Measurements from ENCODE around the gene ANTXR2.
A peak's percentile ranks its signal among the peaks of the same experiment; 100 is the strongest.

ANTXR2 gene

DNA sequence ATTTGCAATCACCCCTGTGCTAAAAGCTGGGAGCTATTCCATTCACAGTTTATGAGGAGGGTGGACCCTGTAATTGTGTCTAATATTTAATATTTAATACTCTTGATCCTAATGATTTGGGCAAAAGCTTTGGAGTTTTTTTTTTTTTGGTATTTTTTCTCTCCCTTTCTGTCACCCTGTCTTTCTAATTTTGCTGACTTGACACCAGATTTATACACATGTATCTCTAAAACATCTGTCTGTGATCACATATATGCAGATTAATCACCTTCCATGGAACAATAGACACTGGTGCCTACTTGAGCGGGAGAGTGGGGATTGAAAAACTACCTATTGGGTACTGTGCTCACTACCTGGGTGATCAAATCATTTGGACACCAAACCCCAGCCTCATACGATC lies 18.7 kb upstream of the ANTXR2 start:
- DNase-seq = no peak

GRCh38 chr4:80091184-80091583 lies 18.2 kb upstream of the ANTXR2 start:
- no peak for DNase-seq

GRCh38 chr4:80090090-80090489 lies 17.1 kb upstream of the ANTXR2 start:
- DNase-seq = no peak

DNA sequence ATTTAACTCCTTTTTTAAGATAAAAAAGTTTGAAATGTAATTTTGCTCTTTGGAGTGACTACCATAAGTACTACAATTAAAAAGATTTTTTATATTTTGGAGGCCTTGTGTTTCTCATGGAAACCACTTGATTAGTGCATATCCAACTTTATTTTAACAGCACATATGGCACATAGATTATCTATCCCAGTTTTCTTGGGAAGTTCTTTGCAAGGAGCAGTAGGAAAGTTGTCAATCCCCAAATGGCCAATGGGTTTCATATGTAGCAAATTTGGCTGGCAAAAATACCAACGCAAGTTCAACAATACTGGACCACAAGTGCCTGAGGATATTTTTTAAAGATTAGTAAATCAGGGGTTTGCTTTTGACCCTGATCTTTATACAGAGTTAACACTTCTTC lies 15.4 kb upstream of the ANTXR2 start:
- no peak for DNase-seq

- DNase-seq = no peak
Observed at GRCh38 chr4:80086296-80086695, 13.3 kb upstream of the ANTXR2 start.

- no peak for DNase-seq
Observed at GRCh38 chr4:80085081-80085480, 12.1 kb upstream of the ANTXR2 start.

GRCh38 chr4:80082693-80083092 lies 9.7 kb upstream of the ANTXR2 start:
- DNase-seq = no peak

DNA sequence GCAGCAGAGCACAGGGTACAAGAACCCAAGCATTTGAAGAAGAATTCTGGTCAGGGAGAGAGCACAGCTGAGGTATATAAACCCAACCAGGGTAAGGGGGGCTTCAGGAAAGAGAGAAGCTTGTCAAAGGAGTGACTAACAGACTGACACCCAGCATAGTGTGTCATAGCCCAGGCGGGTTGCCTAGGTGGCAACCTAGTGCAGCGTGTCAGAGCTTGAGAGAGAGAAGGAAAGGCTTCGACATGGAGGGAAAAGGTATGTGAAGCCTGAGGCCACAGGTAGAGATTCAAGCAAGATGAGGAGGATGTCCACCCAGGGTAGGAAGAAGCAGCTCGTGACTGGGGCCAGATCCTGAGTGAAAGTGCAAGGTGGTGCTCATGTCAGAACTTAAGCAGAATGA lies 8.5 kb upstream of the ANTXR2 start:
- no peak for DNase-seq

DNA sequence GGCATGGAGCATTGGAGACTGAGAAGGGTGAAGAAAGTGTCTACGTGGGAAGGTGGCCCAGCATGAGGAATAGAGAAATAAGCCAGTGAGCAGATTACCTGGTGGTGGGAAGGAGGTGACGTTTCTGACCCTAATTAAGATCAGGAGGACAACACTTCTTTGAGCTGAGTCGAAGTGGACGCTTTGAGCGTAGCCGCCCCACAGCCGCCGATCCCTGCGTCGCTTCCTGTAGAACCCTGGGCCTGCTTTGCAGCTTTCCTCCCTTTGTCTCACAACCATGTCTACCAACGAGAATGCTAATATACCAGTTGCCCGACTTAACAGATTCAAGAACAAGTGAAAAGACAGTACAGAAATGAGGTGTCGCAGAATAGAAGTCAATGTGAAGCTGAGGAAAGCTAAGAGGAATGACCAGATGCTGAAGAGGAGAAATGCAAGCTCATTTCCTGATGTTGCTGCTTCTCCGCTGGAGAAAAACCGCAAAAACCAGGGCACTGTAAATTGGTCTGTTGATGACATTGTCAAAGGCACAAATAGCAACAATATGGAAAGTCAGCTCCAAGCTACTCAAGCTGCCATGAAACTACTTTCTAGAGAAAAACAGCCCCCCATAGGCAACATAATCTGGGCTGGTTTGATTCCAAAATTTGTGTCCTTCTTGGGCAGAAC lies 6.4 kb upstream of the ANTXR2 start:
- DNase-seq = no peak

DNA sequence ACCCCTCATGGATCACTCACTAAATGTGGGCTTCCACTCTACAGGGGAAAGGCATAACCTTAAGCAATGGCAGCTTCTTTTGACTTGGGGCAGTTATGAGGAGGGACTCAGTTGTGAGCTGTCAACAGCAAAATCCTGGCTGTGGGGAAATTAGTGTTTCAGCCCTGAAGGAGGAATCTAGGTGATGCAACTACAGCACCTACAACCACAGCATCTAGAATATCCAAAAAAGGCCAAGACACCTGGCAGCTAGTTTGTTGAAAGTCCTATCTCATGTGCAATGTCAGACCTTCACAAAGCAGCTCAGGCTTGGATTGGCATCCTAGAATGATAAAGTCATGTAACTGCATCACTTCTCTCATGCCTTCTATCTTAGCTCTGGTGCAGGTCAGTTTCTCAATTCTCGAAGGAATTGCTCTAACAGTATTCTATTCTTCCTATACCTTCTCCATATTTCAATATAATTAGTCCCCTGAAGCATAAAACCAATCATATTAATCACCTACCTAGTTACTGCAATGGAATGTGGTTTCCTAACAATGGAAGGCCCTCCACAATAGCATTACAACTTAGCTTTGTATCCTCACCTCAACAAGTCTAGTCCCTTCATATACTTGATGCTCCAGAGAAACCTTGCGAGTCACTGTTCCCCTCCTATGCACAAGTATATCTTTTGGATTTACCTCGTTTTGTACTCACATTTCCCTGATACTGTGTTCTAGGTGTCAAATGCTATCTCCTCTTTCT lies 5.5 kb upstream of the ANTXR2 start:
- no peak for DNase-seq

DNA sequence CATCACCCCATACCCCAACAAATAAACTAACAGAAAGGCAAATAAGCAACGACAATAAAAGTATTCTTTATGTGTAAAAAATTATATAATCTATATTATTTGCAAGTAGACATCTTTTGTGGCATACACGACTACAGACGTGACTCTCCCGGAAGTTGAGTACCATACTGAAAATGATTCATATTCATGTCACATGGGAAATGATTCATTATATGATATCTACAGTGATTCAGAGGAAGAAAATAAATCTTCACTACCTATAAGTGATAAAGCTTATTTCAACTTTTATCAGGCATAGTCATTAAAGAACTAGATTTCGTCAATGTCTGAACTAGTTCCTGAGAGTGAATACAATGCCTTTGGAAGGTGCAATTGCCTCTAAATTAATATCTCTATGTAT lies 4.6 kb upstream of the ANTXR2 start:
- peak; percentile 35 for DNase-seq

DNA sequence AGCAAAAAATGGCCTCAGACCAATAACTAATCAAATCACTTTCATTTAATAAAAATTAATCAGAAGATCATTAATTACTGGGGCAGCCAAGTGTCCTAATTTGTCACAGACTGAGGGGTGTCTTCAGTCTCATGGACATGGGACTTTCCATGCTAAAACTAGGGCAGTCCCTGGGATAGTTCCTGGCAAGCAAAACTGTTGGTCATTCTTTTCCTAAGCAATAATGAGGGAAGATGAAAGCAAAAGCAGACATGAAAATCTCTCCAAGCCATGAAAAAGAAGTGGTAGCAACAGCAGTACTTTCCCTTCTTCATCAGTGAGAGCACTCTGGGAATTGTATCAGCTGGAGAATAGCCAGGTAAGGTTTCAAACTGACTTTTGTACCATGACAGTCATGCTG lies 3.7 kb upstream of the ANTXR2 start:
- DNase-seq = no peak

- DNase-seq = no peak
Observed at GRCh38 chr4:80075995-80076675, 3.1 kb upstream of the ANTXR2 start.

DNA sequence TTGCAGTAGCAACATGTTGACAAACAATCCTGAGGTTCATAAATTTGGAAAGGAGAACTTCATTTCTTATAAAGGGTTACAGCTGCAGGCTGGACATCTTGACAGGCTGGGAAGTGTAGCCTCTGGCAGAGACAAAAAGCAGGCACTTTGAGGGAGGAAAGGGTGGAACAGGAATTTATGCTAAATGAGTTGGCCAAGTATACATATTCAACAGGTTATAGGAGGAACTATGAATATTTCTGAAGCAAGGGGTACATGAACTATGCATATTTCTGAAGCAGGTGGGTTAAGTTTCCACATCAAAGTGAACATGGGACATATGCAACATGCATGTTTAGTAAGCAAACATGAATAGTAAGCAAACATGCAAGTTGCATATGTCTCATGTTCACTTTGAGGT lies 1.6 kb upstream of the ANTXR2 start:
- no peak for DNase-seq

DNA sequence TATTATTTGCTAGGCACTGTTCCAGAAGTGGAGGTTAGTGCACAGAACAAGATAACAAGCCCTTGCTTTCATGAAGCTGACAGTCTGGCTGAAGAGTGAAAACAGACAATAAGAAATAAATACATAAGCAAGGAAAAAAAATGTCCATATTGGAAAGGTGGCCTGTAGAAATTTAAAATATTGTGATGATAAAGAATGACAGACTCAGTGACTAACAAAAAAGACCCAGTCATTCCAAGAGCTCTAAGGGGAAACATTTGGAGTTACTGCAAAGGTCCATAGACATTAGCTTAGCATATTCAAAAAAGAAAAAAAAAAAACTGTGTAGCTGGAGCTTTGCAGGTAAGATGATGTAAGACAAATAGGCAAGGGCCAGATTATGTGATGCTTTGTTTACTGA lies 1.0 kb upstream of the ANTXR2 start:
- no peak for DNase-seq

DNA sequence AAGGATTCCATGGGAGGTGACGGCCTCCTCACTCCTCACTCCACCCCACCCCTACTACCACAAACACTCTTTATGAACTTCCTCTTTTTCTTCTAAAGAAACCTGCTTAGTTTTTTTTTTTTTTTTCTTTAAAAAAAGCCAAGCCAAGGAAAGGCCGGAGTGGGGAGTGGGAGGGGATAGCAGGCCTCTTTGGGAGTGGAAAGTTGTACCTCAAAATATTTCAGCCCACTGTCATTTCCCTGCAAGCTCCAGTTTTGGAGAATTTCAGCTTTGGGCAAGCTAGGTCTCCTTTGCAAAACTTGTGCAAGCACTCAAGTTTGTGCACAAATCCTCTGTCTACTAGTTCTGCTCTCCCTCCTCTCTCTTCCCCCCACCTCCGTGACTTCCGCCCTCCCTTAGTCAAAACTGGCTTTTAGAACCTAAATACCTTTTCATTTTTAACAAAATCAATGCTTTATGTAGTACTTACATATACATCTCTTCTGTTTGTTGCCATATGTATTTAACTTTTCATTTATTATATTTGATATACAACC lies 512 bp upstream of the ANTXR2 start:
- no peak for DNase-seq

DNA sequence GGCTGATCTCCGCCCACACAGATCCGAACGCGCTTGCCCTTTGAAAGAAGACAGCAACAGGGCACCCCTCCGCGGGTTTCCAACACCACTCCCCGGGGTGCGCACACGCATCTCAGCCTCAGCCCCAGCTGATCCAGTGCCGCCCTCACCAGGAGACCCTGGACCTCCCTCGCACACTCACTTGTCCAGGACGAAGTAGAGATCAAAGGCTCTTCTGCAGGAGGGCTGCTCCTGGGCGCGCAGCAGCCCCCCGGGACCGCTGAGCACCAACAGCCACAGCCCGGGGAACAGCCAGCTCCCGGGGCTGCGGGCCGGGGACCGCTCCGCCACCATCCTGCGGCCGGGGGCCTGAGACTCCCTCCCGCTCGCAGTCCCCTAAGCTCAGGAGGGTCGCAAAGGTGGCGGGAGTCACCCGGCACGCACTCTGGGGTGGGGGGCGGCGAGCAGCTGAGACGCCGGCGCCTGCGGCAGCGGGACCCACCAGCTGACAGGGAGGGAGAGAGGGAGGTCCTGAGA lies 743 bp downstream of the ANTXR2 start:
- peak; percentile 34 for DNase-seq

GRCh38 chr4:80071604-80072227 lies 1.3 kb downstream of the ANTXR2 start:
- no peak for DNase-seq

DNA sequence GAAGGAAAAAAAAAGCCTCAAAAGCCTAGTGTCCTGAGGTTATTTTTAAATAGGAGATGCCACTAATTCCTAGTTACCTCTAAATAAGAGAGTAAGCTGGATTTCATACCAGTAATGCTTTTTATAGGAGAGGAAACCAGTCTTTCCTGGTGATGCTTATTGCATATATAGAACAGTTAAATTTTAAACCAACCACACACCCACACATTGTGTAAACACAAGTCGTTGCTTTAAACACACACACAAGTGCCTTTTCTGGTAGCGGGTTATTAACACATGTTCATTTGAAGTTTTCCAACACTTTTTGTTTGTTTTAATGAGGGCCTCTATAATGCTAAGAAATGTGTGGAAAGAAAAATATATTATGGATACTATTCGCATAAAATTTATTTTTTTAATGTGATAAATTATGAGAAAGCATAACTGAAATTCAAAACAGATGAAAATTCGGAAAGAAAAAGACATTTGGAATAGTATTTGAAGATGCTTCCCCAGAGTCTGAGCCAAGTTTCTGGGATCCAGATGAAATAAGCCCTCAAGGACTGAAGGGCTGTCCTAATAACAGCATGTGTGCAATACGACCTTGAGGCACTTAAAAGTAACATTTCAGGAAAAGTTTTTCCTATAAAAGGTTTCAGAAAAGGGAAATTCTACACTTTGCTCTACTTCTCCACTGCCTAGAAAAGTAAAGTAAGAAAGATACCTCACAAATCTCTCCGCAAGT lies 2.0 kb downstream of the ANTXR2 start:
- no peak for DNase-seq

DNA sequence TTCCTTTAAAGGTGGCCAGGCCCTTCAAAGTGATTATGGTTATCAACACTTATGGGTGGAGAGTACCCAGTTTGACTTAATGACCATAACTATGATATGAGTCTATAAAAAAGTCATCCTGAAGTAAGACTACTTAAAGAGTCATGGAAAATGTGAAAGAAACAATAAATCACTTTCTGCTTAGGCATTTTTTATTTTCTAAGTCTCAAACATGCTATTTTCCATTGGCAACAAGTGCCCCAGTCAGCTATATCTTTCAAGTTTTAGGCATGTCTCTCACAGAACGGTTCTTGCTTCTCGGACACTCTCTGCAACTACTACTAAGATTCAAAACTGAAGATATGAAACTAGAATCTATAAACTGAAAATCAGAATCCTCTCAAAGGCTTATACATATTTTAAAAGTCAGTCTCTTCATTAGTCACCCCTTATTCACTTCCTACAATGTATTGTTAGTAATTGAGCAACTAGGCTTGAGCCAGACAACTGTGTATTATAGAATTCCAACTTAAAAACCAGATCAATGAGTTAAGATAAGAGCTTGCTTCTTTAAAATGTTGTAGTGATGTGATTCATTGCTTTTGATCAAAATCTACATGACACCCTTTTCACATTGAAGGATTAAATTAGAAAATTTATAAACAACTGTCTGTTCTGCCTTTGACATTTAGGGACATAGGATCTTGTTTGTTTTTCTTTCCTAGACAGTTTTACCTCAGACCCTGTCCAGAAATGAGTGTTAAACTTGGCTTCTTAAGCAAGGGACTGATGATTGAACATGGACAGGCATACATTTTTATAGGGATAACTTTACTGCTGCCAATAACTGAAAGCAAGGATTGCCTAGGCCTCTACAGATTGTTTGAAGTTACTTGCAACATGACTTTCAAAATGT lies 2.9 kb downstream of the ANTXR2 start:
- peak; percentile 37 for DNase-seq

- DNase-seq = peak; percentile 72
Observed at GRCh38 chr4:80069108-80069836, 3.8 kb downstream of the ANTXR2 start.
